Heart left ventricle (tissue), 16 donors: ENCODE measurements around the gene IPO5. TPM values are rescaled to one million over a fixed set of nuclear protein-coding genes. Genes with fewer than 3 reads are reported as not detected.

Source experiments
- ATAC-seq, 4 donors: fragments of 200-7000 bp; cut with Tn5 transposase; one replicate each; pipeline ENCODE4 v1.9.1; 2020 to 2022; ENCODE audit warnings: moderate library complexity in 4 of 4, mild to moderate bottlenecking in 3 of 4, moderate number of reproducible peaks in 1 of 4
- DNase-seq, 5 donors: peaks; one replicate each; pipeline ENCODE4 v3.0.0-alpha.2; 2020
- H3K27ac ChIP-seq, 12 donors: fragments of 200-600 bp; sonication (generic) in 4 of 12; one replicate each; pipeline versions ENCODE4 v1.5.0 to v1.8.0; 2016 to 2022; ENCODE audit warnings: mild to moderate bottlenecking in 2 of 12
- H3K27me3 ChIP-seq, 9 donors: fragments of 200-600 bp; sonication (generic) in 2 of 9; one replicate each; pipeline versions ENCODE4 v1.5.1 to v1.8.0; 2016 to 2022; ENCODE audit warnings: mild to moderate bottlenecking in 3 of 9
- H3K36me3 ChIP-seq, 9 donors: fragments of 200-600 bp; sonication (generic) in 2 of 9; one replicate each; pipeline versions ENCODE4 v1.5.0 to v1.8.0; 2018 to 2022; ENCODE audit warnings: mild to moderate bottlenecking in 2 of 9
- H3K4me1 ChIP-seq, 12 donors: fragments of 200-600 bp; sonication (generic) in 4 of 12; one replicate each; pipeline versions ENCODE4 v1.5.0 to v1.8.0; 2016 to 2022; ENCODE audit warnings: mild to moderate bottlenecking in 3 of 12
- H3K4me3 ChIP-seq, 12 donors: fragments of 200-600 bp; sonication (generic) in 4 of 12; one replicate each; pipeline versions ENCODE4 v1.5.0 to v1.8.0; 2017 to 2022; ENCODE audit warnings: mild to moderate bottlenecking in 9 of 12, moderate library complexity in 4 of 12
- H3K9me3 ChIP-seq, 12 donors: fragments of 200-600 bp; sonication (generic) in 4 of 12; one replicate each; pipeline versions ENCODE4 v1.5.0 to v1.8.0; 2016 to 2022; ENCODE audit warnings: mild to moderate bottlenecking in 1 of 12
- CTCF ChIP-seq, 12 donors: fragments of 200-600 bp; sonication (generic) in 4 of 12; IDR thresholded peaks; one replicate each; pipeline versions ENCODE4 v1.5.0 to v1.8.0; 2018 to 2022; ENCODE audit warnings: antibody characterized with exemption in 12 of 12, mild to moderate bottlenecking in 5 of 12
- POLR2A ChIP-seq, 2 donors: fragments of 450-650 bp; IDR thresholded peaks; one replicate each; pipeline ENCODE4 v1.6.1; 2017; ENCODE audit warnings: antibody characterized with exemption in 2 of 2, mild to moderate bottlenecking in 2 of 2, moderate library complexity in 2 of 2
- WGBS, 4 donors: extraction: QIAGEN DNeasy Blood & Tissue Kit in 2 of 4; methylation state at CpG; one replicate each; pipeline versions ENCODE4 v1.1.5 to v1.1.7; 2013 to 2018; 5-methylcytosine and 5-hydroxymethylcytosine counted together
- intact Hi-C, 10 donors: fragments of 100-400 bp; cut with DNase I; formaldehyde crosslinking; loops; one replicate each; pipeline versions ENCODE4 v1.11.1 to v1.14.2; 2022
- polyA plus RNA-seq, 2 donors: library from polyadenylated mRNA; stranded (reverse); fragments of 200-250 nt; gene quantifications; one replicate each; pipeline ENCODE4 v1.2.3, GENCODE V29; 2013
- total RNA-seq, 9 donors: library from RNA; depleted of rRNA in 2 of 9; stranded (reverse); fragments of >200 nt in 2 of 9; fragmentation: NEBNext Ultra II Directional in 3 of 9; extraction: Animal tissue kit (Norgen Biotek cat#: 25700) in 3 of 9; gene quantifications; one replicate each; pipeline versions ENCODE4 v1.1.0 to v1.2.4, GENCODE V29; 2016 to 2023
- donor health status: ischemic (EF 13 %, LVEDD 7.1; RV severe dilation, severe dysfunction).
- donor health status: healthy with polysubstance abuse.
- donor health status: DM: no; HTN: yes; CAD: no.
- donor health status: DM: no; HTN: no; CAD: no.
- donor health status: ischemic (EF 25% LVEDD 6.9; RV normal size, moderate dysfunction).
- donor health status: ischemic (EF 25% LVEDD 5.7; RV mildly dilated, moderate dysfunction).
- donor health status: healthy.
- donor health status: DM: yes; HTN: yes; CAD: no.
- donor health status: ischemic (EF 35%, LVEDD 5.7; RV mildly dilated, moderate dysfunction).
- donor health status: nonischemic (EF 11% LVEDD 7.7; RV severe dilation, severe dysfunction).
- donor health status: DM: yes; HTN: yes; CAD: no.
- donor health status: PGD.
- donor health status: ischemic (EF 29% LVEDD 5.4; RV normal size, mild dysfunction).
- donor health status: nonischemic (EF 23%, LVEDD 6.1; RV moderate dilation, normal function).

The IPO5 gene
- total and polyA plus RNA-seq, 11 donors, result 18.4 to 219 (median 111) TPM

GRCh38 chr13:98068521-98068920 is 115.0 kb downstream of the IPO5 start:
- Histone ChIP-seq H3K9me3 (no peaks in the 10 kb centered on the region), H3K27me3 (peaks cover 0 to 3% (median 0%) of the 10 kb centered on the region in 9 donors), H3K4me1 (no peaks in the 10 kb centered on the region), H3K36me3 (no peaks in the 10 kb centered on the region), H3K4me3 (no peak overlapping the region), H3K27ac (no peak overlapping the region)
- intact Hi-C loops, result no loop called here
- DNase-seq, result no peak
- WGBS, 4 donors, result 63 to 80% (median 67%) methylated on average over 9 of the region's 9 CpGs
- ATAC-seq, result no peak
- TF ChIP-seq POLR2A (IDR thresholded peaks at IDR 0.05), result no peak
- TF ChIP-seq CTCF (IDR thresholded peaks at IDR 0.05), result no peak

- TF ChIP-seq CTCF (IDR thresholded peaks at IDR 0.05), result no peak
- no peak for TF ChIP-seq POLR2A (IDR thresholded peaks at IDR 0.05)
- Histone ChIP-seq H3K9me3 (no peaks in the 10 kb centered on the region), H3K27ac (no peak overlapping the region), H3K36me3 (no peaks in the 10 kb centered on the region), H3K27me3 (peaks cover 0 to 3% (median 0%) of the 10 kb centered on the region in 9 donors), H3K4me1 (no peaks in the 10 kb centered on the region), H3K4me3 (no peak overlapping the region)
- intact Hi-C loops, result no loop called here
- ATAC-seq (no peak), DNase-seq (no peak)
- WGBS, 4 donors, result 90 to 95% (median 91%) methylated on average over 1 of the region's 1 CpG
These were observed 116.5 kb downstream of the IPO5 start for GRCh38 chr13:98069985-98070384.

- H3K4me1 ChIP-seq, result no peaks in the 10 kb centered on the region
- 86 to 95% (median 92%) methylated on average over 1 of the region's 1 CpG for WGBS, 4 donors
- no peak for TF ChIP-seq POLR2A (IDR thresholded peaks at IDR 0.05)
- no peak for TF ChIP-seq CTCF (IDR thresholded peaks at IDR 0.05)
- H3K9me3 ChIP-seq, result no peaks in the 10 kb centered on the region
- H3K27me3 ChIP-seq, result peaks cover 0 to 3% (median 0%) of the 10 kb centered on the region in 9 donors
- H3K36me3 ChIP-seq, result no peaks in the 10 kb centered on the region
- intact Hi-C loops, result no loop called here
- ATAC-seq, result no peak
- no peak overlapping the region for H3K4me3 ChIP-seq
- DNase-seq, result no peak
- no peak overlapping the region for H3K27ac ChIP-seq
These were observed 117.8 kb downstream of the IPO5 start for GRCh38 chr13:98071316-98071715.

GRCh38 chr13:98072476-98072875 is 119.0 kb downstream of the IPO5 start:
- no peak for DNase-seq
- Histone ChIP-seq H3K9me3 (no peaks in the 10 kb centered on the region), H3K27ac (no peak overlapping the region), H3K36me3 (no peaks in the 10 kb centered on the region), H3K4me3 (no peak overlapping the region), H3K27me3 (peaks cover 0 to 3% (median 0%) of the 10 kb centered on the region in 9 donors), H3K4me1 (no peaks in the 10 kb centered on the region)
- ATAC-seq, result no peak
- intact Hi-C loops, result no loop called here
- WGBS, 4 donors, result 90 to 96% (median 92%) methylated on average over 2 of the region's 2 CpGs
- TF ChIP-seq CTCF (IDR thresholded peaks at IDR 0.05) (no peak), POLR2A (IDR thresholded peaks at IDR 0.05) (no peak)

Other genes starting within 250 kb of the IPO5 start
- gene FARP1, start 189.4 kb downstream of the IPO5 start, total RNA-seq, result 10 to 100 TPM in 8 of 9 donors, 1 to 10 TPM in 1; 9.4 to 51.8 (median 28.0) TPM
- 10 to 100 TPM in 1 of 2 donors, 1 to 10 TPM in 1; 7.7 to 18.4 TPM for gene FARP1, start 189.4 kb downstream of the IPO5 start, polyA plus RNA-seq
- not detected for gene RNF113B, start 223.6 kb downstream of the IPO5 start, total RNA-seq
- not detected for gene RNF113B, start 223.6 kb downstream of the IPO5 start, polyA plus RNA-seq